HCT116 (cell line): Measurements from ENCODE around the gene TLR5. TPM values are rescaled to one million over a fixed set of nuclear protein-coding genes. Genes with fewer than 3 reads are reported as not detected.

Experiments used
- ATAC-seq: fragments of 200-7000 bp; cut with Tn5 transposase; 2 replicates; pipeline ENCODE4 v1.9.1; 2020; ENCODE audit warnings: mild to moderate bottlenecking, moderate library complexity
- BruUV-seq: library from RNA; stranded (reverse); fragments of 400-500 nt; replicated peaks from 2 replicates; lab custom pipeline; 2021; lab: Mats Ljungman, UMichigan
- CTCF ChIA-PET: fragments of 300-600 bp; sonication (Branson Sonifier 250); formaldehyde crosslinking; loops from one replicate; lab custom pipeline; 2021; ENCODE audit warnings: antibody characterized with exemption; lab: Charles Lee
- POLR2A ChIA-PET: fragments of 300-600, 350-600 bp; sonication (Branson Sonifier 250); formaldehyde crosslinking; loops from one replicate; lab custom pipeline; 2021; ENCODE audit warnings: antibody characterized with exemption; lab: Charles Lee
- RAD21 ChIA-PET, 2 experiments: fragments of 300-600 bp; sonication (Branson Sonifier 250); formaldehyde crosslinking; loops; one replicate each; lab custom pipeline; 2023; ENCODE audit warnings: low total read pairs in 2 of 2; ENCODE audit not compliant: uncharacterized antibody in 2 of 2, unreplicated experiment in 2 of 2, low non-redundant PET in 1 of 2; lab: Charles Lee
- DNase-seq: peaks from one replicate; pipeline ENCODE4 v3.0.0-alpha.2; 2010; ENCODE audit warnings: low read depth, low spot score
- H2AFZ ChIP-seq: fragments of 200-600 bp; shearing (Covaris generic), sonication (generic); 2 replicates; pipeline ENCODE4 v1.6.1; 2017; ENCODE audit warnings: low read depth, mixed run types, mixed read lengths, antibody characterized with exemption, low read length; ENCODE audit not compliant: poor library complexity, severe bottlenecking
- H3K27ac ChIP-seq: 2 replicates; pipeline ENCODE4 v1.5.1; 2012; ENCODE audit warnings: low read depth, low read length
- H3K27me3 ChIP-seq: fragments of 200-600 bp; sonication (generic); 2 replicates; pipeline ENCODE4 v1.6.1; 2016; ENCODE audit warnings: mixed run types, low read length, mixed read lengths; ENCODE audit not compliant: insufficient read depth
- H3K36me3 ChIP-seq, 2 experiments: fragments of 200-500 bp in 1 of 2; fragments of 200-600 bp in 1 of 2; sonication (Bioruptor generic) in 1 of 2; sonication (generic) in 1 of 2; 2 replicates each; pipeline versions ENCODE4 v1.5.1 to v1.6.1; 2014 to 2016; ENCODE audit warnings: low read length in 2 of 2, inconsistent platforms in 1 of 2, mixed read lengths in 1 of 2, mixed run types in 1 of 2; ENCODE audit not compliant: insufficient read depth in 2 of 2, control insufficient read depth in 1 of 2
- H3K4me1 ChIP-seq, 2 experiments: fragments of 200-600 bp in 1 of 2; sonication (generic) in 1 of 2; 2 replicates each; pipeline versions ENCODE4 v1.5.1 to v1.6.1; 2012 to 2017; ENCODE audit warnings: low read length in 2 of 2, inconsistent platforms in 1 of 2, mild to moderate bottlenecking in 1 of 2, mixed read lengths in 1 of 2, mixed run types in 1 of 2, moderate library complexity in 1 of 2; ENCODE audit not compliant: insufficient read depth in 2 of 2, control insufficient read depth in 1 of 2
- H3K4me2 ChIP-seq: fragments of 200-600 bp; sonication (generic); 2 replicates; pipeline ENCODE4 v1.6.1; 2017; ENCODE audit warnings: mixed run types, low read length, mixed read lengths
- H3K4me3 ChIP-seq, 2 experiments: fragments of 200-600 bp in 1 of 2; sonication (generic) in 1 of 2; replicated peaks in 1 of 2; 2 replicates each; pipeline ENCODE4 v1.5.1; 2011 to 2016; ENCODE audit warnings: low read length in 2 of 2, control low read depth in 1 of 2, low read depth in 1 of 2, mild to moderate bottlenecking in 1 of 2, mixed read lengths in 1 of 2, mixed run types in 1 of 2
- H3K79me2 ChIP-seq: fragments of 200-600 bp; sonication (generic); 2 replicates; pipeline ENCODE4 v1.6.1; 2017; ENCODE audit warnings: mild to moderate bottlenecking, mixed run types, low read length, moderate library complexity, mixed read lengths; ENCODE audit not compliant: insufficient read depth
- H3K9ac ChIP-seq: fragments of 200-600 bp; sonication (generic); 2 replicates; pipeline ENCODE4 v1.6.1; 2016; ENCODE audit warnings: low read length, mixed read lengths
- H3K9me2 ChIP-seq: fragments of 200-600 bp; sonication (generic), shearing (Covaris generic); 2 replicates; pipeline ENCODE4 v1.6.1; 2017; ENCODE audit warnings: mixed run types, mild to moderate bottlenecking, moderate library complexity; ENCODE audit not compliant: insufficient read depth
- H3K9me3 ChIP-seq, 2 experiments: fragments of 200-500 bp in 1 of 2; fragments of 200-600 bp in 1 of 2; sonication (Bioruptor generic) in 1 of 2; sonication (generic) in 1 of 2; 2 replicates each; pipeline ENCODE4 v1.6.1; 2014 to 2017; ENCODE audit warnings: low read length in 2 of 2, mixed read lengths in 2 of 2, inconsistent platforms in 1 of 2, low read depth in 1 of 2, mild to moderate bottlenecking in 1 of 2, mixed run types in 1 of 2, moderate library complexity in 1 of 2; ENCODE audit not compliant: control insufficient read depth in 1 of 2, insufficient read depth in 1 of 2
- H4K20me1 ChIP-seq: fragments of 200-600 bp; sonication (generic), shearing (Covaris generic); 2 replicates; pipeline ENCODE4 v1.6.1; 2017; ENCODE audit warnings: mixed run types, mild to moderate bottlenecking, moderate library complexity; ENCODE audit not compliant: insufficient read depth
- CEBPB ChIP-seq: IDR thresholded peaks from 2 replicates; pipeline ENCODE4 v1.6.1; 2012; ENCODE audit warnings: low read depth
- EGR1 ChIP-seq: IDR thresholded peaks from 2 replicates; pipeline ENCODE4 v1.6.1; 2012; ENCODE audit warnings: low read depth
- EZH2phosphoT487 ChIP-seq: fragments of 200-600 bp; IDR thresholded peaks from 2 replicates; pipeline ENCODE4 v1.6.1; 2018; ENCODE audit warnings: antibody characterized with exemption, borderline replicate concordance
- FOSL1 ChIP-seq: IDR thresholded peaks from 2 replicates; pipeline ENCODE4 v1.6.1; 2012; ENCODE audit warnings: low read depth
- RAD21 ChIP-seq: IDR thresholded peaks from 2 replicates; pipeline ENCODE4 v1.6.1; 2012; ENCODE audit warnings: low read depth, mild to moderate bottlenecking
- SP1 ChIP-seq: IDR thresholded peaks from 2 replicates; pipeline ENCODE4 v1.6.1; 2012; ENCODE audit warnings: low read depth
- SRF ChIP-seq: IDR thresholded peaks from 2 replicates; pipeline ENCODE4 v1.6.1; 2012; ENCODE audit warnings: low read depth
- YY1 ChIP-seq: IDR thresholded peaks from 2 replicates; pipeline ENCODE4 v1.6.1; 2011; ENCODE audit warnings: low read length, low read depth, moderate library complexity, mild to moderate bottlenecking; ENCODE audit not compliant: insufficient replicate concordance; ENCODE audit errors: extremely low read depth
- ZNF274 ChIP-seq: fragments of 200-500 bp; sonication (Bioruptor generic); IDR thresholded peaks from 2 replicates; pipeline ENCODE4 v1.6.1; 2014; ENCODE audit warnings: mild to moderate bottlenecking, low read depth, low read length, inconsistent platforms
- intact Hi-C: fragments of 100-400 bp; cut with micrococcal nuclease; formaldehyde crosslinking; loops from 2 replicates; pipeline ENCODE4 v1.10.0; 2022
- total RNA-seq: library from RNA; stranded (reverse); gene quantifications from one replicate; pipeline ENCODE4 v1.2.1, GENCODE V29; 2021; ENCODE audit not compliant: unreplicated experiment
- TF ChIP-seq, protein P1 (sequence below), 3 experiments: fragments of 200-600 bp in 1 of 3; sonication (generic) in 1 of 3; IDR thresholded peaks in 2 of 3; conservative IDR thresholded peaks in 1 of 3; 2 replicates each; pipeline ENCODE4 v1.5.1; 2012 to 2017; ENCODE audit warnings: low read depth in 2 of 3, low read length in 2 of 3, antibody characterized with exemption in 1 of 3, borderline replicate concordance in 1 of 3, control low read depth in 1 of 3, mild to moderate bottlenecking in 1 of 3, mixed read lengths in 1 of 3, mixed run types in 1 of 3, moderate library complexity in 1 of 3; ENCODE audit not compliant: insufficient read depth in 1 of 3

TLR5 gene
- total RNA-seq, 1 experiment from 2014 or later = 1.2 TPM

GRCh38 chr1:223136086-223136485 lies 7.0 kb downstream of the TLR5 start:
- no peak overlapping the region for H3K4me3 ChIP-seq
- H3K27me3 ChIP-seq = no peaks in the 10 kb centered on the region
- peaks cover 10 to 22% of the 10 kb centered on the region in 2 experiments for H3K4me1 ChIP-seq
- TF ChIP-seq EGR1 (no peak), YY1 (no peak), ZNF274 (no peak), CEBPB (no peak), SRF (no peak), FOSL1 (no peak), RAD21 (peak; percentile 36), SP1 (no peak), EZH2phosphoT487 (no peak)
- TF ChIP-seq, protein P1, sequence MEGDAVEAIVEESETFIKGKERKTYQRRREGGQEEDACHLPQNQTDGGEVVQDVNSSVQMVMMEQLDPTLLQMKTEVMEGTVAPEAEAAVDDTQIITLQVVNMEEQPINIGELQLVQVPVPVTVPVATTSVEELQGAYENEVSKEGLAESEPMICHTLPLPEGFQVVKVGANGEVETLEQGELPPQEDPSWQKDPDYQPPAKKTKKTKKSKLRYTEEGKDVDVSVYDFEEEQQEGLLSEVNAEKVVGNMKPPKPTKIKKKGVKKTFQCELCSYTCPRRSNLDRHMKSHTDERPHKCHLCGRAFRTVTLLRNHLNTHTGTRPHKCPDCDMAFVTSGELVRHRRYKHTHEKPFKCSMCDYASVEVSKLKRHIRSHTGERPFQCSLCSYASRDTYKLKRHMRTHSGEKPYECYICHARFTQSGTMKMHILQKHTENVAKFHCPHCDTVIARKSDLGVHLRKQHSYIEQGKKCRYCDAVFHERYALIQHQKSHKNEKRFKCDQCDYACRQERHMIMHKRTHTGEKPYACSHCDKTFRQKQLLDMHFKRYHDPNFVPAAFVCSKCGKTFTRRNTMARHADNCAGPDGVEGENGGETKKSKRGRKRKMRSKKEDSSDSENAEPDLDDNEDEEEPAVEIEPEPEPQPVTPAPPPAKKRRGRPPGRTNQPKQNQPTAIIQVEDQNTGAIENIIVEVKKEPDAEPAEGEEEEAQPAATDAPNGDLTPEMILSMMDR (IDR thresholded peaks at IDR 0.05 in 2 of 3, conservative IDR thresholded peaks at IDR 0.05 in 1 of 3; ENCODE audit: borderline replicate concordance in 1 of 3, insufficient read depth in 1 of 3, low read depth in 2 of 3, low read length in 2 of 3) = 0 out of 6 replicates have a peak, but pooled peaks of 2 of the 3 experiments have one; percentile 5 to 7
- H3K9ac ChIP-seq = no peak overlapping the region
- H3K79me2 ChIP-seq = no peaks in the 10 kb centered on the region
- no peak overlapping the region for H2AFZ ChIP-seq
- no peak overlapping the region for H3K4me2 ChIP-seq
- ChIA-PET CTCF (interaction anchor here (1.8 kb wide), 1 partner anchor 12 kb away, joined by 8 read pairs; no protein-coding TSS in a partner anchor), POLR2A (no interaction called here), RAD21 (no interaction called here)
- no peaks in the 10 kb centered on the region for H3K9me3 ChIP-seq
- no peaks in the 10 kb centered on the region for H3K36me3 ChIP-seq
- H3K27ac ChIP-seq = no peak overlapping the region
- no peak for ATAC-seq
- BruUV-seq = no TSS peak
- no peak for DNase-seq
- intact Hi-C loops = no loop called here
- H4K20me1 ChIP-seq = no peaks in the 10 kb centered on the region
- no peaks in the 10 kb centered on the region for H3K9me2 ChIP-seq
